Stomach (tissue), 9 donors: ENCODE data around the gene TRIM59. TPM values are rescaled to one million over a fixed set of nuclear protein-coding genes. Genes with fewer than 3 reads are reported as not detected.

ENCODE experiments used
- DNase-seq, 2 donors: peaks; one replicate each; pipeline versions ENCODE4 v3.0.0 to v3.0.0-alpha.2; 2013 to 2019
- H3K27ac ChIP-seq, 5 donors: fragments of 200-600 bp in 4 of 5; sonication (generic) in 4 of 5; one replicate each; pipeline ENCODE4 v1.5.1; 2013 to 2019; ENCODE audit warnings: mild to moderate bottlenecking in 1 of 5, moderate library complexity in 1 of 5
- H3K27me3 ChIP-seq, 3 donors: fragments of 200-600 bp; sonication (generic); one replicate each; pipeline ENCODE4 v1.5.1; 2017 to 2019; ENCODE audit warnings: mixed run types in 1 of 3
- H3K36me3 ChIP-seq, 4 donors: fragments of 200-600 bp; sonication (generic); 1 replicate in 3 of 4; 2 replicates in 1 of 4; pipeline ENCODE4 v1.5.1; 2016 to 2019
- H3K4me1 ChIP-seq, 4 donors: fragments of 200-600 bp; sonication (generic); one replicate each; pipeline ENCODE4 v1.5.1; 2016 to 2019
- H3K4me3 ChIP-seq, 4 donors: fragments of 200-600 bp; sonication (generic) in 3 of 4; one replicate each; pipeline ENCODE4 v1.5.1; 2016 to 2019; ENCODE audit warnings: mild to moderate bottlenecking in 1 of 4
- H3K9me3 ChIP-seq, 4 donors: fragments of 200-600 bp; sonication (generic); one replicate each; pipeline ENCODE4 v1.5.1; 2016 to 2019
- EP300 ChIP-seq: sonication (generic); formaldehyde crosslinking; IDR thresholded peaks from one replicate; pipeline ENCODE4 v1.6.1; 2017; ENCODE audit warnings: antibody characterized with exemption
- POLR2A ChIP-seq, 4 donors: fragments of 450-650 bp; IDR thresholded peaks; one replicate each; pipeline ENCODE4 v1.6.1; 2016; ENCODE audit warnings: antibody characterized with exemption in 4 of 4, control low read depth in 2 of 4, mild to moderate bottlenecking in 1 of 4, moderate library complexity in 1 of 4
- POLR2AphosphoS5 ChIP-seq, 3 donors: sonication (generic); formaldehyde crosslinking; IDR thresholded peaks; one replicate each; pipeline ENCODE4 v1.6.1; 2016; ENCODE audit warnings: antibody characterized with exemption in 3 of 3
- WGBS, 5 donors: extraction: QIAGEN DNeasy Blood & Tissue Kit in 3 of 5; methylation state at CpG; one replicate each; pipeline versions ENCODE4 v1.1.5 to v1.1.7; 2013 to 2018; 5-methylcytosine and 5-hydroxymethylcytosine counted together
- intact Hi-C: fragments of 100-400 bp; cut with DNase I; formaldehyde crosslinking; loops from one replicate; pipeline ENCODE4 v1.15.1; 2023; ENCODE audit warnings: low total_unique reads
- polyA plus RNA-seq, 3 donors: library from polyadenylated mRNA; stranded (reverse); fragments of 200-250 nt; gene quantifications; one replicate each; pipeline ENCODE4 v1.2.3, GENCODE V29; 2013
- total RNA-seq, 5 donors: library from RNA; depleted of rRNA; stranded (reverse); fragments of >200 nt; gene quantifications; one replicate each; pipeline versions ENCODE4 v1.1.0 to v1.2.3, GENCODE V29; 2014 to 2016
- TF ChIP-seq, protein P1 (sequence below), 7 experiments: fragments of 450-650 bp in 4 of 7; fragments of 200-600 bp in 3 of 7; sonication (generic) in 3 of 7; IDR thresholded peaks; one replicate each; pipeline ENCODE4 v1.5.1; 2016 to 2019; ENCODE audit warnings: antibody characterized with exemption in 7 of 7, control low read depth in 2 of 7, mild to moderate bottlenecking in 1 of 7
- donor health status: healthy with polysubstance abuse.
- donor health status: Bipolar disorder and iron deficiency.
- donor health status: healthy.

TRIM59 gene
- total and polyA plus RNA-seq, 8 donors, result 0.29 to 8.6 (median 1.3) TPM; not detected in 1

DNA sequence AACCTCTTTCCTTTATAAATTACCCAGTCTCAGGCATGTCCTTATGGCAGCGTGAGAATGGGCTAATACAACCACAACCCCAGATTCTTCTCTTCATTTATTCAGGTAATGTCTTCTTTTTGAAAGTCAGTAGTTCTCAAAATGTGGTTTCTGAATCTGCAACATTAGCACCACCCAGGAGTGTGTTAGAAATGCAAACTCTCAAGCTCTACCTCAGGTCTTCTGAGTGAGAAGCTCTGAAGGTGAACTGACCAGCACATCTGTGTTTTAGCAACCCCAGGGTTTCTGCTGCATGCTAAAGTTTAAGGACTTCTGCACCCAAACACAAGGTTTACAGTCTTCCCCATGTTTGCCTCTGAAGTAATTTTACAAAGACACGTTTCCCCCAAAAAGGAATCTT, 22.3 kb upstream of the TRIM59 start:
- Histone ChIP-seq H3K9me3 (peaks cover 0 to 22% (median 18%) of the 10 kb centered on the region in 4 donors), H3K27ac (no peak overlapping the region), H3K4me1 (no peaks in the 10 kb centered on the region), H3K36me3 (no peaks in the 10 kb centered on the region), H3K4me3 (no peak overlapping the region), H3K27me3 (peaks cover 0 to 6% (median 0%) of the 10 kb centered on the region in 3 donors)
- intact Hi-C loops, result no loop called here
- TF ChIP-seq, protein P1, sequence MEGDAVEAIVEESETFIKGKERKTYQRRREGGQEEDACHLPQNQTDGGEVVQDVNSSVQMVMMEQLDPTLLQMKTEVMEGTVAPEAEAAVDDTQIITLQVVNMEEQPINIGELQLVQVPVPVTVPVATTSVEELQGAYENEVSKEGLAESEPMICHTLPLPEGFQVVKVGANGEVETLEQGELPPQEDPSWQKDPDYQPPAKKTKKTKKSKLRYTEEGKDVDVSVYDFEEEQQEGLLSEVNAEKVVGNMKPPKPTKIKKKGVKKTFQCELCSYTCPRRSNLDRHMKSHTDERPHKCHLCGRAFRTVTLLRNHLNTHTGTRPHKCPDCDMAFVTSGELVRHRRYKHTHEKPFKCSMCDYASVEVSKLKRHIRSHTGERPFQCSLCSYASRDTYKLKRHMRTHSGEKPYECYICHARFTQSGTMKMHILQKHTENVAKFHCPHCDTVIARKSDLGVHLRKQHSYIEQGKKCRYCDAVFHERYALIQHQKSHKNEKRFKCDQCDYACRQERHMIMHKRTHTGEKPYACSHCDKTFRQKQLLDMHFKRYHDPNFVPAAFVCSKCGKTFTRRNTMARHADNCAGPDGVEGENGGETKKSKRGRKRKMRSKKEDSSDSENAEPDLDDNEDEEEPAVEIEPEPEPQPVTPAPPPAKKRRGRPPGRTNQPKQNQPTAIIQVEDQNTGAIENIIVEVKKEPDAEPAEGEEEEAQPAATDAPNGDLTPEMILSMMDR (IDR thresholded peaks at IDR 0.05), result no peak
- no peak for TF ChIP-seq POLR2AphosphoS5 (IDR thresholded peaks at IDR 0.05)
- 63 to 89% (median 79%) methylated on average over 2 of the region's 2 CpGs for WGBS, 5 donors
- DNase-seq, result no peak

DNA sequence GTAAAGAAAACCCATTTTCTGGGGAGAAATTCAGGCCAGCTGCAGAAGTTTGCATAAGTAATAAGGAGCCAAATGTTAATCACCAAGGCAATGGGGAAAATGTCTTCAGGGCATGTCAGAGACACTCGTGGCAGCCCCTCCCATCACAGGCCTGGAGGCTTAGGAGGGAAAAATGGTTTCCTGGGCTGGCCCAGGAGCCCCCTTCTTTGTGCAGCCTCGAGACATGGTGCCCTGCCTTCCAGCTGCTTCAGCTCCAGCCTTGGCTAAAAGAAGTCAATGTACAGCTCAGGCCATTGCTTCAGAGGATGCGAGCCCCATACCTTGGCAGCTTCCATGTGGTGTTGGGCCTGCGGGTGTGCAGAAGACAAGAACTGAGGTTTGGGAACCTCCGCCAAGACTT, 20.6 kb upstream of the TRIM59 start:
- TF ChIP-seq EP300, result no peak
- no peak for TF ChIP-seq POLR2A (IDR thresholded peaks at IDR 0.05)
- TF ChIP-seq, protein P1 (IDR thresholded peaks at IDR 0.05), result no peak
- TF ChIP-seq POLR2AphosphoS5 (IDR thresholded peaks at IDR 0.05), result no peak
- Histone ChIP-seq H3K4me1 (no peaks in the 10 kb centered on the region), H3K9me3 (peaks cover 0 to 22% (median 18%) of the 10 kb centered on the region in 4 donors), H3K36me3 (no peaks in the 10 kb centered on the region), H3K27me3 (no peaks in the 10 kb centered on the region), H3K27ac (no peak overlapping the region), H3K4me3 (no peak overlapping the region)
- 73 to 87% (median 83%) methylated on average over 5 of the region's 5 CpGs for WGBS, 5 donors
- no peak for DNase-seq
- intact Hi-C loops, result no loop called here

DNA sequence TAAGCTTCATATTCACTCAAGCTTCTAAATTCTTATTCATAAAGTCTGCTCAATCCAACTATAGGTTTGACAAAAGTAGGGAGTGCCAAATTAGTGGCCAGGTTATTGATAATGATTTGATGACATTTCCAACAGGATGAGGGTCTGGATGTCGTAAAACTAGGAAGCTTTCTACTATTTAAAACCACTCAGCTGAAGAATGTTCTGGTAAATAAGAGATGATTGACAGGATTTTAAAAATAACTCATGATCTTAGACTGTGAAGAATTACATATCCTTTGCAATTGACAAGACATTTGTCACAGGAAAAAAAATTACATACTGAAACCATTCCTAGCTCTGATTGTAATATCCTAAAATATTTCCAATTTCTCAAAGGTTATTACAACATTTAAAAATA, 15.4 kb upstream of the TRIM59 start:
- no peaks in the 10 kb centered on the region for H3K4me1 ChIP-seq
- no peak for DNase-seq
- H3K4me3 ChIP-seq, result no peak overlapping the region
- no peak overlapping the region for H3K27ac ChIP-seq
- intact Hi-C loops, result no loop called here
- H3K27me3 ChIP-seq, result no peaks in the 10 kb centered on the region
- H3K36me3 ChIP-seq, result no peaks in the 10 kb centered on the region
- 38 to 88% (median 77%) methylated on average over 1 of the region's 1 CpG for WGBS, 5 donors
- TF ChIP-seq, protein P1 (IDR thresholded peaks at IDR 0.05), result no peak
- TF ChIP-seq EP300, result no peak
- TF ChIP-seq POLR2A (IDR thresholded peaks at IDR 0.05), result no peak
- no peak for TF ChIP-seq POLR2AphosphoS5 (IDR thresholded peaks at IDR 0.05)
- peaks cover 0 to 4% (median 2%) of the 10 kb centered on the region in 4 donors for H3K9me3 ChIP-seq

DNA sequence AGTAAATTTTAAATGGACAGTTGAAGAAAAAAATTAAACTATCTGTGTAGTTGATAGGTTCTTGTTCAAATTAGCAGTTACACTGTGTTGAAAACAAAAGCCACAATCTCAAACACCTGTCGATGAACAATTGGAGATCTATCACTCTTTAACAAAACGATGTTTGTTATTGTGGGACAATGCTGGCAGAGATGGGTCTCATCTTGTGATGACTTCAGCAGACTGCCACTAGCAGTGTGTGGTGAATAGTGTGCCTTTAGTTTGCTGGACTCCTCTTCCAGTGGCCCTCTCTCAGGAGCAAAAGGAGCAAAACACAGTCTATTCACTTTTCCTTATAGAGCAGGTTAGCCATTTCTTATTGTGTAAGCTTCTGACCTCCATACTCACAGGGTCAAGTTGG, 14.7 kb upstream of the TRIM59 start:
- TF ChIP-seq EP300, result no peak
- no peak for TF ChIP-seq POLR2AphosphoS5 (IDR thresholded peaks at IDR 0.05)
- TF ChIP-seq, protein P1 (IDR thresholded peaks at IDR 0.05), result no peak
- TF ChIP-seq POLR2A (IDR thresholded peaks at IDR 0.05), result no peak
- H3K4me3 ChIP-seq, result no peak overlapping the region
- H3K9me3 ChIP-seq, result no peaks in the 10 kb centered on the region
- WGBS, 5 donors, result 74 to 87% (median 81%) methylated on average over 2 of the region's 2 CpGs
- H3K27ac ChIP-seq, result no peak overlapping the region
- no peak for DNase-seq
- H3K27me3 ChIP-seq, result no peaks in the 10 kb centered on the region
- no peaks in the 10 kb centered on the region for H3K36me3 ChIP-seq
- H3K4me1 ChIP-seq, result no peaks in the 10 kb centered on the region
- intact Hi-C loops, result no loop called here
